Brain microvascular endothelial cell (primary cell): Measurements from ENCODE around the gene VPS13D.
A peak's percentile ranks its signal among the peaks of the same experiment; 100 is the strongest.

ENCODE experiments used
- DNase-seq: peaks from one replicate; pipeline ENCODE4 v3.0.0-alpha.2; 2020
- H3K27ac ChIP-seq: fragments of 250-450 bp; sonication (Bioruptor Pico); 2 replicates; pipeline ENCODE4 v1.5.1; 2020; ENCODE audit warnings: mild to moderate bottlenecking, moderate library complexity
- H3K27me3 ChIP-seq: fragments of 250-450 bp; sonication (Bioruptor Pico); replicated peaks from 2 replicates; pipeline ENCODE4 v1.5.1; 2020; ENCODE audit warnings: mild to moderate bottlenecking
- H3K36me3 ChIP-seq: fragments of 250-450 bp; sonication (Bioruptor Pico); replicated peaks from 2 replicates; pipeline ENCODE4 v1.5.1; 2020; ENCODE audit warnings: mild to moderate bottlenecking
- H3K4me3 ChIP-seq: 2 replicates; pipeline ENCODE4 v1.5.1; 2011; ENCODE audit warnings: low read depth, mild to moderate bottlenecking, control low read depth, low read length, moderate library complexity
- CTCF ChIP-seq: IDR thresholded peaks from 2 replicates; pipeline ENCODE4 v1.5.1; 2011; ENCODE audit warnings: low read depth, mild to moderate bottlenecking, moderate library complexity, low read length, control low read depth, inconsistent platforms; ENCODE audit errors: missing control alignments
- in situ Hi-C: cut with HindIII; loops from 2 replicates; pipeline ENCODE4 v1.10.0; 2017; ENCODE audit warnings: low sequenced_read_pairs, low pct_ligation_motif_present

Gene VPS13D

GRCh38 chr1:12338823-12339222 lies 109.0 kb downstream of the VPS13D start:
- Histone ChIP-seq H3K27me3 (no peaks in the 10 kb centered on the region), H3K27ac (no peak overlapping the region), H3K36me3 (peaks cover 23% of the 10 kb centered on the region), H3K4me3 (no peak overlapping the region)
- no peak for TF ChIP-seq CTCF
- DNase-seq = no peak
- in situ Hi-C loops = no loop called here

- no peak for DNase-seq
- peak; percentile 54 for TF ChIP-seq CTCF
- no peaks in the 10 kb centered on the region for H3K27me3 ChIP-seq
- in situ Hi-C loops = no loop called here
- H3K27ac ChIP-seq = no peak overlapping the region
- no peak overlapping the region for H3K4me3 ChIP-seq
- peaks cover 18% of the 10 kb centered on the region for H3K36me3 ChIP-seq
Measured at GRCh38 chr1:12339396-12339795, 109.6 kb downstream of the VPS13D start.

GRCh38 chr1:12339811-12340543 lies 110.1 kb downstream of the VPS13D start:
- H3K27ac ChIP-seq = no peak overlapping the region
- in situ Hi-C loops = no loop called here
- TF ChIP-seq CTCF = no peak
- no peak for DNase-seq
- no peaks in the 10 kb centered on the region for H3K27me3 ChIP-seq
- no peak overlapping the region for H3K4me3 ChIP-seq
- H3K36me3 ChIP-seq = peaks cover 13% of the 10 kb centered on the region

- DNase-seq = no peak
- Histone ChIP-seq H3K27ac (no peak overlapping the region), H3K36me3 (peaks cover 19% of the 10 kb centered on the region), H3K27me3 (no peaks in the 10 kb centered on the region), H3K4me3 (no peak overlapping the region)
- no peak for TF ChIP-seq CTCF
- in situ Hi-C loops = no loop called here
Measured at GRCh38 chr1:12340544-12340930, 110.7 kb downstream of the VPS13D start.

GRCh38 chr1:12341667-12342066 lies 111.8 kb downstream of the VPS13D start:
- Histone ChIP-seq H3K27me3 (no peaks in the 10 kb centered on the region), H3K4me3 (no peak overlapping the region), H3K27ac (no peak overlapping the region), H3K36me3 (peaks cover 22% of the 10 kb centered on the region)
- in situ Hi-C loops = no loop called here
- TF ChIP-seq CTCF = no peak
- no peak for DNase-seq

- H3K4me3 ChIP-seq = no peak overlapping the region
- TF ChIP-seq CTCF = no peak
- H3K36me3 ChIP-seq = peaks cover 24% of the 10 kb centered on the region
- in situ Hi-C loops = no loop called here
- no peak overlapping the region for H3K27ac ChIP-seq
- no peaks in the 10 kb centered on the region for H3K27me3 ChIP-seq
- DNase-seq = no peak
Measured at GRCh38 chr1:12342401-12343003, 112.7 kb downstream of the VPS13D start.
